K562 (cell line): ENCODE measurements around the gene FGF4. TPM values are rescaled to one million over a fixed set of nuclear protein-coding genes. Genes with fewer than 3 reads are reported as not detected.

Source experiments
- ATAC-seq: fragments of 200-7000 bp; cut with Tn5 transposase; 3 replicates; pipeline ENCODE4 v1.9.1; 2020; ENCODE audit warnings: moderate library complexity
- BruUV-seq: library from RNA; stranded (reverse); fragments of 400-500 nt; replicated peaks from 2 replicates; lab custom pipeline; 2021; lab: Mats Ljungman, UMichigan
- CTCF ChIA-PET: fragments of 300-600 bp; formaldehyde crosslinking; extraction: SDS; loops from one replicate; lab custom pipeline; 2021; ENCODE audit warnings: low intra/inter-chr PET ratio; lab: Yijun Ruan, JAX
- POLR2A ChIA-PET: fragments of 300-600, 350-650 bp; sonication (Branson Sonifier 250); formaldehyde crosslinking; extraction: SDS; loops from one replicate; lab custom pipeline; 2021; ENCODE audit warnings: antibody characterized with exemption, inconsistent platforms; lab: Yijun Ruan, JAX
- DNase-seq, 4 experiments: peaks; one replicate each; pipeline versions ENCODE4 v3.0.0 to v3.0.0-alpha.2; 2011 to 2018; ENCODE audit warnings: low spot score in 3 of 4, mixed read lengths in 3 of 4; ENCODE audit errors: extremely low read depth in 1 of 4
- FAIRE-seq: peaks from 2 replicates; lab custom pipeline; 2011; peaks lifted over from hg19 to GRCh38; lab: Jason Lieb, UNC
- H2AFZ ChIP-seq: 2 replicates; pipeline ENCODE4 v1.6.0; 2011; ENCODE audit warnings: low read depth, low read length, control low read depth, inconsistent platforms
- H3K27ac ChIP-seq: fragments of 200-600 bp; 3 replicates; pipeline ENCODE4 v1.8.0; 2011; ENCODE audit warnings: low read depth, mild to moderate bottlenecking, control low read depth, inconsistent platforms, low read length, moderate library complexity, mixed read lengths; ENCODE audit errors: extremely low read depth
- H3K27me3 ChIP-seq, 2 experiments: fragments of 300-600 bp in 1 of 2; 2 replicates in 1 of 2; 3 replicates in 1 of 2; pipeline versions ENCODE4 v1.6.0 to v1.8.0; 2011; ENCODE audit warnings: inconsistent platforms in 2 of 2, low read length in 2 of 2, mild to moderate bottlenecking in 1 of 2, mixed read lengths in 1 of 2, moderate library complexity in 1 of 2; ENCODE audit not compliant: control insufficient read depth in 2 of 2, insufficient read depth in 2 of 2
- H3K36me3 ChIP-seq: fragments of 300-600 bp; 3 replicates; pipeline ENCODE4 v1.8.0; 2011; ENCODE audit warnings: mild to moderate bottlenecking, low read length, inconsistent platforms; ENCODE audit not compliant: control insufficient read depth, insufficient read depth
- H3K4me1 ChIP-seq, 2 experiments: fragments of 200-600 bp in 1 of 2; replicated peaks in 1 of 2; 2 replicates in 1 of 2; 3 replicates in 1 of 2; pipeline versions ENCODE4 v1.5.1 to v1.8.0; 2011; ENCODE audit warnings: inconsistent platforms in 2 of 2, low read length in 2 of 2, mild to moderate bottlenecking in 1 of 2, mixed read lengths in 1 of 2, moderate library complexity in 1 of 2; ENCODE audit not compliant: control insufficient read depth in 2 of 2, insufficient read depth in 2 of 2
- H3K4me2 ChIP-seq: 2 replicates; pipeline ENCODE4 v1.6.1; 2011; ENCODE audit warnings: low read length, control low read depth, inconsistent platforms, mixed read lengths; ENCODE audit not compliant: insufficient read depth
- H3K4me3 ChIP-seq: fragments of 200-600 bp; sonication (generic), shearing (Covaris generic); 2 replicates; pipeline ENCODE4 v1.5.1; 2016; ENCODE audit warnings: control low read depth, inconsistent platforms
- H3K79me2 ChIP-seq: fragments of 200-600 bp; 3 replicates; pipeline ENCODE4 v1.8.0; 2011; ENCODE audit warnings: low read length, inconsistent platforms; ENCODE audit not compliant: control insufficient read depth, insufficient read depth
- H3K9ac ChIP-seq, 2 experiments: 2 replicates each; pipeline versions ENCODE4 v1.6.0 to v1.6.1; 2011; ENCODE audit warnings: low read depth in 2 of 2, low read length in 2 of 2, control low read depth in 1 of 2, inconsistent platforms in 1 of 2, mild to moderate bottlenecking in 1 of 2, mixed read lengths in 1 of 2; ENCODE audit not compliant: insufficient read depth in 1 of 2
- H3K9me1 ChIP-seq: one replicate; pipeline ENCODE4 v1.6.0; 2011; ENCODE audit warnings: inconsistent platforms, mild to moderate bottlenecking, low read length, moderate library complexity; ENCODE audit not compliant: control insufficient read depth, insufficient read depth
- H3K9me3 ChIP-seq: replicated peaks from 2 replicates; pipeline ENCODE4 v1.5.1; 2011; ENCODE audit warnings: low read depth, low read length, inconsistent platforms; ENCODE audit not compliant: control insufficient read depth, insufficient read depth
- H4K20me1 ChIP-seq: replicated peaks from 2 replicates; pipeline ENCODE4 v1.6.1; 2011; ENCODE audit warnings: low read length, inconsistent platforms, mixed read lengths; ENCODE audit not compliant: control insufficient read depth, insufficient read depth
- ARID4B ChIP-seq: sonication (generic); formaldehyde crosslinking; IDR thresholded peaks from 2 replicates; pipeline ENCODE4 v1.8.0; 2022; ENCODE audit warnings: mild to moderate bottlenecking, missing genetic modification reagents
- BCL6 ChIP-seq: fragments of 250-450 bp; sonication (Bioruptor Pico); IDR thresholded peaks from 2 replicates; pipeline ENCODE4 v1.4.0; 2020
- CXXC5 ChIP-seq: fragments of 250-450 bp; sonication (Bioruptor Pico); IDR thresholded peaks from 2 replicates; pipeline ENCODE4 v1.8.0; 2022; ENCODE audit warnings: inconsistent platforms, mild to moderate bottlenecking, moderate library complexity
- FOXK2 ChIP-seq, 2 experiments: fragments of 450-650 bp; IDR thresholded peaks in 1 of 2; conservative IDR thresholded peaks in 1 of 2; 2 replicates each; pipeline ENCODE4 v1.6.1; 2016; ENCODE audit warnings: low read depth in 2 of 2, mild to moderate bottlenecking in 1 of 2
- GATAD2A ChIP-seq: fragments of 450-650 bp; IDR thresholded peaks from 2 replicates; pipeline ENCODE4 v1.6.1; 2017
- HMG20A ChIP-seq: fragments of 450-650 bp; formaldehyde crosslinking; conservative IDR thresholded peaks from 2 replicates; pipeline ENCODE4 v1.4.0; 2020; ENCODE audit warnings: mild to moderate bottlenecking, mixed read lengths
- NUFIP1 ChIP-seq: fragments of 450-650 bp; IDR thresholded peaks from 2 replicates; pipeline ENCODE4 v1.6.1; 2018; ENCODE audit not compliant: partially characterized antibody
- PHF21A ChIP-seq: fragments of 450-650 bp; IDR thresholded peaks from 2 replicates; pipeline ENCODE4 v1.6.1; 2017; ENCODE audit warnings: low read depth, borderline replicate concordance
- SREBF1 ChIP-seq: fragments of 150-350 bp; IDR thresholded peaks from 2 replicates; pipeline ENCODE4 v1.6.1; 2014; ENCODE audit warnings: antibody characterized with exemption, low read depth, low read length, borderline replicate concordance
- TGIF2 ChIP-seq: sonication (generic); formaldehyde crosslinking; IDR thresholded peaks from 2 replicates; pipeline ENCODE4 v1.8.1; 2022; ENCODE audit warnings: mild to moderate bottlenecking, missing genetic modification reagents, moderate library complexity
- WGBS: fragments of 100-300 bp; shearing (Covaris generic); methylation state at CpG from one replicate; pipeline ENCODE4 v1.1.6; 2016; ENCODE audit warnings: low coverage, mixed read lengths; ENCODE audit not compliant: insufficient coverage; ENCODE audit errors: missing lambda C conversion rate; 5-methylcytosine and 5-hydroxymethylcytosine counted together
- in situ Hi-C: fragments of 300-500 bp; cut with MboI; formaldehyde crosslinking; loops from 4 replicates; pipeline ENCODE4 v1.15.0; 2018; ENCODE audit warnings: inconsistent platforms, mixed read lengths
- intact Hi-C: fragments of 100-400 bp; cut with micrococcal nuclease; formaldehyde crosslinking; loops from 2 replicates; pipeline ENCODE4 v1.14.2; 2022
- polyA plus RNA-seq, 8 experiments: library from polyadenylated mRNA; depleted of rRNA in 4 of 8; stranded (reverse) in 5 of 8; unstranded in 3 of 8; fragments of >200 nt; fragmentation: Nextera tagmentation in 2 of 8; fragmentation: Illumina TruSeq in 1 of 8; extraction: Ambion mirVana in 2 of 8; extraction: Trizol in 1 of 8; gene quantifications; 2 replicates each; pipeline versions ENCODE4 v1.2.1 to v1.2.3, GENCODE V29; 2011 to 2014; ENCODE audit warnings: inconsistent platforms in 1 of 8, missing spikeins in 1 of 8
- total RNA-seq, 7 experiments: library from RNA; depleted of rRNA in 6 of 7; stranded (reverse); fragments of >200 nt in 6 of 7; fragmentation: Illumina TruSeq in 2 of 7; extraction: Trizol in 2 of 7; gene quantifications; 2 replicates each; pipeline versions ENCODE4 v1.2.1 to v1.2.3, GENCODE V29; 2011 to 2021; ENCODE audit warnings: low replicate concordance in 1 of 7

FGF4 gene
- total and polyA plus RNA-seq, 9 of the 15 experiments (the other 6 are each of a cell fraction or from before 2014, with no cell fraction given): not detected

- TF ChIP-seq FOXK2 (conservative IDR thresholded peaks at IDR 0.05 in 1 of 2, IDR thresholded peaks at IDR 0.05 in 1 of 2; ENCODE audit: low read depth in 2 of 2) (no peak), GATAD2A (no peak)
- Histone ChIP-seq H3K27ac (no peak overlapping the region), H3K4me1 (peaks cover 0 to 29% of the 10 kb centered on the region in 2 experiments; a peak in 2 of 5 replicates), H3K27me3 (peaks cover 19 to 60% of the 10 kb centered on the region in 2 experiments; a peak in 4 of 5 replicates), H3K4me2 (no peak overlapping the region), H3K4me3 (no peak overlapping the region), H2AFZ (no peak overlapping the region), H3K36me3 (no peaks in the 10 kb centered on the region), H3K9me1 (no peaks in the 10 kb centered on the region), H4K20me1 (peaks cover 19% of the 10 kb centered on the region; the same call in 1 of the 2 replicates), H3K9ac (no peak overlapping the region), H3K79me2 (no peaks in the 10 kb centered on the region), H3K9me3 (no peaks in the 10 kb centered on the region)
- intact Hi-C loops: no loop called here
- FAIRE-seq: no peak
- POLR2A ChIA-PET: no interaction called here
- no TSS peak for BruUV-seq
- in situ Hi-C loops: no loop called here
- CTCF ChIA-PET: no interaction called here
- no peak for DNase-seq
- ATAC-seq: no peak
Measured at GRCh38 chr11:69814902-69815301, 39.8 kb upstream of the FGF4 start.

GRCh38 chr11:69814411-69814810, 39.3 kb upstream of the FGF4 start:
- peaks cover 19% of the 10 kb centered on the region; the same call in 1 of the 2 replicates for H4K20me1 ChIP-seq
- no peaks in the 10 kb centered on the region for H3K79me2 ChIP-seq
- peaks cover 0 to 25% of the 10 kb centered on the region in 2 experiments; a peak in 2 of 5 replicates for H3K4me1 ChIP-seq
- H3K4me3 ChIP-seq: no peak overlapping the region
- peaks cover 19 to 60% of the 10 kb centered on the region in 2 experiments; a peak in 4 of 5 replicates for H3K27me3 ChIP-seq
- no peaks in the 10 kb centered on the region for H3K36me3 ChIP-seq
- in situ Hi-C loops: no loop called here
- ChIA-PET CTCF (no interaction called here), POLR2A (no interaction called here)
- ATAC-seq: no peak
- BruUV-seq: no TSS peak
- H3K9me1 ChIP-seq: no peaks in the 10 kb centered on the region
- TF ChIP-seq TGIF2 (no peak), SREBF1 (no peak), HMG20A (CRISPR knock-in tag) (no peak), ARID4B (CRISPR knock-in tag) (no peak), BCL6 (no peak), CXXC5 (no peak), NUFIP1 (no peak), PHF21A (no peak)
- H3K27ac ChIP-seq: no peak overlapping the region
- DNase-seq: no peak
- no peak overlapping the region for H2AFZ ChIP-seq
- FAIRE-seq: no peak
- no peak overlapping the region for H3K9ac ChIP-seq
- H3K9me3 ChIP-seq: no peaks in the 10 kb centered on the region
- intact Hi-C loops: no loop called here
- 0% methylated on average over 6 of the region's 7 CpGs for WGBS
- H3K4me2 ChIP-seq: no peak overlapping the region
